ENCODE results near the gene C1orf174. TPM values are rescaled to one million over a fixed set of nuclear protein-coding genes. Genes with fewer than 3 reads are reported as not detected.

C1orf174 gene
- total and polyA plus RNA-seq, 2 of the 13 experiments (the other 11 are each of a cell fraction or from before 2014, with no cell fraction given) = 21.6 to 31.4 TPM

- H3K36me3 ChIP-seq (replicated peaks in 1 of 2; ENCODE audit: control insufficient read depth in 1 of 2, insufficient read depth in 2 of 2, low read length in 2 of 2) = no peaks in the 10 kb centered on the region
- peaks cover 11 to 47% of the 10 kb centered on the region in 2 experiments for H3K27me3 ChIP-seq (ENCODE audit: control insufficient read depth in 1 of 2, insufficient read depth in 2 of 2, low read length in 2 of 2)
- H3K27ac ChIP-seq (ENCODE audit: extremely low read length, insufficient read depth, low read length) = no peak overlapping the region
- DNase-seq (ENCODE audit: low spot score) = no peak
- H3K4me2 ChIP-seq (ENCODE audit: low read depth, low read length) = no peak overlapping the region
- no peak overlapping the region for H2AFZ ChIP-seq (ENCODE audit: low read length)
- TF ChIP-seq PITX1 (CRISPR knock-in tag; IDR thresholded peaks at IDR 0.05) (no peak), PLRG1 (conservative IDR thresholded peaks at IDR 0.05) (no peak), ZNF556 (CRISPR knock-in tag; IDR thresholded peaks at IDR 0.05; ENCODE audit: borderline replicate concordance) (no peak), ZNF530 (CRISPR knock-in tag; IDR thresholded peaks at IDR 0.05; ENCODE audit: low read depth) (no peak), RARA (CRISPR knock-in tag; IDR thresholded peaks at IDR 0.05) (no peak), ZNF280D (CRISPR knock-in tag; IDR thresholded peaks at IDR 0.05) (no peak), ZNF263 (CRISPR knock-in tag; IDR thresholded peaks at IDR 0.05) (no peak), ZNF746 (CRISPR knock-in tag; IDR thresholded peaks at IDR 0.05) (no peak), MTF2 (CRISPR knock-in tag; IDR thresholded peaks at IDR 0.05; ENCODE audit: borderline replicate concordance) (no peak), NFE2L2 (IDR thresholded peaks at IDR 0.05; ENCODE audit: low read length) (no peak), CBX5 (CRISPR knock-in tag; IDR thresholded peaks at IDR 0.05; ENCODE audit: borderline replicate concordance) (no peak), RAD51 (IDR thresholded peaks at IDR 0.05; ENCODE audit: borderline replicate concordance) (no peak)
- ATAC-seq = peak; percentile 29; the same call in 1 of the 3 replicates
- H3K79me2 ChIP-seq (ENCODE audit: insufficient read depth, low read length) = no peaks in the 10 kb centered on the region
- H3K4me3 ChIP-seq (replicated peaks in 1 of 3; ENCODE audit: insufficient read depth in 1 of 3, low read depth in 2 of 3, low read length in 3 of 3) = no peak overlapping the region
- H3K9ac ChIP-seq (ENCODE audit: insufficient read depth, low read depth, low read length) = no peak overlapping the region
- H3K4me1 ChIP-seq (ENCODE audit: insufficient read depth, low read length) = no peaks in the 10 kb centered on the region
- ChIA-PET POLR2A (no interaction called here), CTCF (ENCODE audit: low intra/inter-chr PET ratio, low total read pairs) (no interaction called here)
- H3K9me3 ChIP-seq (ENCODE audit: low read length) = no peaks in the 10 kb centered on the region
- no peaks in the 10 kb centered on the region for H4K20me1 ChIP-seq (ENCODE audit: insufficient read depth, low read length)
- WGBS (ENCODE audit: low lambda C conversion rate) = 19% methylated on average over 7 of the region's 11 CpGs
- intact Hi-C loops (cut with micrococcal nuclease; ENCODE audit: unreplicated experiment) (no loop called here), in situ Hi-C loops (cut with HindIII; ENCODE audit: extremely low pct_ligation_motif_present, low pct_unique_long_range_greater_than_20kb) (no loop called here)
- no TSS peak for BruUV-seq (replicated peaks)
- no peak for FAIRE-seq
Observed at GRCh38 chr1:3928586-3928985, 28.5 kb upstream of the C1orf174 start.
